Left forelimb (tissue), 1 donor: ENCODE measurements around the gene ROBO4.

Experiments
- DNase-seq: peaks from one replicate; pipeline ENCODE4 v3.0.0-alpha.2; 2018; ENCODE audit warnings: low spot score

Gene ROBO4

DNA sequence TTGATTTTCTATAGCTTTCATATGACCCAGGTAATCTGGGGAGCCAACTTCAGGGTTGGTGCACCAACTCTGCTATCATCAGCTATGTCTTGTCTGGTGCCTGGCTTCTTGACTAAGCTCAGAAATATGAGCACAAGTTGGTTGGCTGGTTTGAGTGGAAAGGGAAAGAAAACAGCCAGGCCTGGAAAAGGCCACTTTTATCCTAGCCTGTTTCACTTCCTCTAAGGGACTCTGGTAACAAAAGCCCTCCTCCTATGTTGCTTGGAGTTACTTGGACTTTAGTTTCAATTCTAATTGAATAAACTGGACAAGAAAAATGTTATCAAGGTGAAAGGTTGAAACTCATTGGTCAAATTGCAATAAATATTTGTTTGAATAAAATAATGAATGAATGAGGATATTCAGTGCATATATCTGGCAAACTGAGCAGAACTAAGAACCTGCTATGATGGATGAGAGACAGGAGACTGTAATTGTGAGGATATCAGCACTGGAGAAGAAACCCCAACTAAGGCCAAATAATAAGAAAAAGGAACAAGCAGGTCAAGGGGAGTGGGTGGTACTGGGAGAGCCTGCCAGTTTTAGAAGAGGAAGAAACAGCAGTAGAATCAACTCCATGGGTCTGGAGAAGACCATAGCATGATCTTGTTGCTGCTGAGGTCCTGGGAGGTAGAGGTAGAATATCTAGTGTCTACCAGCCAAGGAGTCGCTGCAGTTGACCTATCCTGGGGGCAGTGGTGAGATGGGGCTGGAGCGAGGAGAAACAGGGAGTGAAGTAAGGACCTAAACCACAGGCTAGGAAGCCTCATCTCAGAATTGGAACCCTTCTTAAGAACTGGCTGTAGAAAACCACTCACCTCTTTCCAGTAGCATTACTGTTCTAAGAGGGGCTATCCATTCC is 8.2 kb downstream of the ROBO4 start:
- peak; percentile 40 for DNase-seq

DNA sequence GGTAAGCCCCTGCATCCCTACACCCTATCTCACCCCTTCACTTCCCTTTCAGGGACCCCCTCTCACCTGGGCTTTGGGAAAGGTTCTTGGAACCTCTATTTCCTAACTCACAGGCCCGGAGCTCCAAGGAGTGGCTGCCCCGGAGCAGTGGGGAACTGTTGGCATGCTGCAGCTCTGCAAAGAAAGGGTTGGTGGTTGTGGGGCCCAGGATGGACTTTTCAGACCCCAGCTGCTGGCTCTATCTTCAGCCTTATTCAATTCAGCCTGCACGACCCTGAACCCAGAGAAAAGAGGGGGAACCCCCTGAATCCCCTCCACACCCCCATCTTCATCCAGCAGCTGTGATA is 10.0 kb downstream of the ROBO4 start:
- DNase-seq: peak; percentile 25

GRCh38 chr11:124886978-124887666 is 10.5 kb downstream of the ROBO4 start:
- peak; percentile 60 for DNase-seq

DNA sequence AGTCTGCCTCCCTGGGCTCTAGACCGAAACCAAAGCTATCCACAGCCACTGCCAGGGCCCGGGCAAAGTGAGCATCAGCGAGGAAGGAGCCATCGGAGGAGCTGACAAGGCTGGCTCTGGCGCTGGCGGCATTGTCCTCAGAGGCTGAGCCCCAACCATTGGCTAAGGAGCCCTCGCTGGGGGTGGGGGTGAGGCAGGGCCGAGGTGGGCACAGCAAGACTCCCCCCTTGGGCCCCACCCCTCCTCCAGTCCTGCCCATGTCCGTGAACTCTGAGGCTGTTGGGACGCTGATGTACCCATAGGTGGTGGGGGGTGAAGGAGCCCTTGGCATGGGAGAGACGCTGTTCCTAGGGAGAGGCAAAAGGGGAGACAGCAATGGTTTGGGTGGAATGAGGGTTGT is 11.2 kb downstream of the ROBO4 start:
- DNase-seq: peak; percentile 56

GRCh38 chr11:124884869-124885479 is 12.7 kb downstream of the ROBO4 start:
- peak; percentile 58 for DNase-seq

GRCh38 chr11:124884340-124884739 is 13.3 kb downstream of the ROBO4 start:
- peak; percentile 37 for DNase-seq

- DNase-seq: peak; percentile 36
Measured at GRCh38 chr11:124882339-124883071, 15.2 kb downstream of the ROBO4 start.

DNA sequence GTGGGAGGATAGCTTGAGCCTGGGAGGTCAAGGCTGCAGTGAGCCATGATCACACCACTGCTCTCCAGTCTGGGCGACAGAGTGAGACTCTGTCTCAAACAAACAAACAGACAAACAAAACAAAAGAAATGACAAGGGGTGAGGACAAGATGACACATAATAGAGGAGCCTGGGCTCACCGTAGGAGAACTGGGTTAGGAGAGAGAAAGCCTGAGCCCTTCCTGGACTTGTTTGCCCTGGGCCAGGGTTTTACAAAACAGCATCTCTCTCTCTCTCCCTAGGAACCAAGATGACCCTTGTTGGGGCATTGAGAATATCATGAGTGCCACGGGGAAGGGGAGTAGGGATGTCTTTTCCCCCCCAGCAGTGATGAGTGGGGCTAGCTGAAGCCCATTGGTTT is 16.7 kb downstream of the ROBO4 start:
- DNase-seq: no peak

DNA sequence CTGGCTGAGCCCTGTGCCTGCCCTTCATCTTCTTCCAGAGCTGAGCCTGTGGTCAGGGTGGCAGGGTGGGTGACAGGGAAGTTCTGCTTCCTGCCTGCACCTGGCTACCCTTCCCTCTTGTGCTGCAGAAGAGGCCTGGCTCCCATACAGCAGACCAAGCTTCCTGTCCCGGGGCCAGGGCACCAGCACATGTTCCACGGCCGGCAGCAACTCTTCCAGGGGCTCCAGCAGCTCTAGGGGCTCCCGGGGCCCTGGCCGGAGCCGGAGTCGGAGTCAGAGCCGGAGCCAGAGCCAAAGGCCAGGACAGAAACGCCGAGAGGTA is 17.4 kb downstream of the ROBO4 start:
- no peak for DNase-seq

DNA sequence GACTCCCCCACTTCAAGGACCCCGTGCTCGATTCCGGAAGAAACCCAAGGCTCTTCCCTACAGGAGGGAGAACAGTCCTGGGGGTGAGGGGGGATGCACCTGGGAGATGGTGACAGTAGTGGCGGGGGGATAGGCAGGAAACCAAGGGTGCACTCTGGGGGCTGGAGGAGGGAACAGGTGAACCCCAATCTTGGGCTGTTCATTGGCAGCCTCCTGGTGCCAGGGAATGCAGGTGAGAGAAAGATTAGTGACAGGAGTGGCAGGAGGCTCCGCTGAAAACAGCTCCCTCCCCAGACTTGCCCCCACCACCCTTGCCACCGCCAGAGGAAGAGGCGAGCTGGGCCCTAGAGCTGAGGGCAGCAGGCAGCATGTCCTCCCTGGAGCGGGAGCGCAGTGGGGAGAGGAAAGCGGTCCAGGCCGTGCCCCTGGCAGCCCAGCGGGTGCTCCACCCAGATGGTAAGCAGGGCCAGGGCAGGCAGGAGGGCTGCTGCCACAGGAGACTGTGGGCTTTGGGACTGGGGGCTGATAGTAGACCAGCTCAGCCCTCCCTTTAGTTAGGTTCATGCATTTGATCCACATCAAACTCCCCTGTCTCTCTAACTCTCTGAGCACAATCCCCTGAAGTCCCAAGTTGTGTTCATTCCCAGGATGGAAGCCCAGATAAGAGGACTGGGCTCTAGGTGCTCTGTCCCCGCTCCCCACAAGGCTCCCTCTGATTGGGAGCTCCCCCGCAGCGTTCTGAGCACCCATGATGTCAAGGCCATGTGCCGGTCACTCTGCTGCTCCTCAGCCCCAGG is 18.0 kb downstream of the ROBO4 start:
- peak; percentile 55 for DNase-seq

DNA sequence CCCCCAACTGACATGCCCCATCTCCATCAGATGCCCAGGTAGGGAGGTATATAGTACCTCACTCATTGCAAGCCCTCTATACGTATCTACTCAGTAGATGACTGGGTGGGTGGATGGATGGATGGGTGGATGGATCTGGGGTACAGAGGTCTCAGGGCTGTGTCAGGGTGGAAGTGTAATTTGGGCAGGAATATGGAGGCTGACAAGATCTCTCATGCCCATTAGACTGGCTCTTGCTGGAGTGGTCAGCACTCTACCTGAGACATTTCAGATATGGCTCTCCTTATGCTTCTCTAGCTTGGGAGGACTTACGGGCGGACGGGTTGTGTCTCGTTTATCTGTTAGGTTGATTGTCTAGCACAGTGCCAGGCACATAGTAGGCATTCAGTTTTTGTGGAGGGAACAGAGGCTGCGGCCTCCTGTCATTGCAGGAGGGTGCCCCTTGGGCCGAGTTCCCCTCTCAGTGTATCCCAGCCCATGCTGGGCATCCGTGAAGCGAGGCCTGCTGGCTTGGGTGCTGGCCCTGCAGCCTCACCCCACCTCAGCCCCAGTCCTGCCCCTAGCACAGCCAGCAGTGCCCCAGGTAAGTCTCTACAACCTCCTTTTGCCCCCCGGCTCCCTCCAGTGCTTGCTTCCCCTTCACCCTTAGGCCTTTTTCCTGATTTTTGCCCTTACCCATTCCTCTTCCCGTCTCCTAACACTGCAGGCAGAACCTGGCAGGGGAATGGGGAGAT is 18.7 kb downstream of the ROBO4 start:
- peak; percentile 42 for DNase-seq

DNA sequence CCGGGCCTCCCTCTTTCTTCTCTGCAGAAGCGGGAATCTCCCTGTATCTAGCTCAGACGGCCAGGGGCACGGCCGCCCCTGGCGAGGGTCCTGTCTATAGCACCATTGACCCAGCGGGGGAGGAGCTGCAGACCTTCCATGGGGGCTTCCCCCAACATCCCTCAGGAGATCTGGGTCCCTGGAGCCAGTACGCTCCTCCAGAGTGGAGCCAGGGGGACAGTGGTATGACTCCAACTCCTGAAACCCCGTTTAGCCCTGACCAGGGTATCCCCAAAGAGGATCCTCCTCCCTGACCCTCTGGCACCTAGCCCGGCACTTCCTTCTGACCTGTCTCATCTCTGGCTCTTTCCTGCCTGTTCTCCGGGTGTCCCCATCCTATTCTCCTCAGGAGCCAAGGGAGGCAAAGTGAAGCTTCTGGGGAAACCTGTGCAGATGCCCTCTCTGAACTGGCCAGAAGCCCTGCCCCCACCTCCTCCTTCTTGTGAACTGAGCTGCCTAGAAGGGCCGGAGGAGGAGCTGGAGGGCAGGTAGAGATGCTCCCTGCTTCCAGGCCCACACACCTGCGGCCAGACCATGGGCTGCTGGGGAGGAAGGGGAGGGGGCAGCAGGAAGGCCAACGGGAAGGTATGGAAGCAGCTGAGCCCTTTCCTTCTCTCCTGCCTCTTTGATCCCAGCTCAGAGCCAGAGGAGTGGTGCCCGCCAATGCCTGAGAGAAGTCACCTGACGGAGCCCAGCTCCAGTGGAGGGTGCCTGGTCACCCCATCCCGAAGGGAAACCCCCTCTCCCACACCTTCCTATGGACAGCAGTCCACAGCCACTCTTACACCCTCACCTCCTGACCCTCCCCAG is 19.5 kb downstream of the ROBO4 start:
- peak; percentile 63 for DNase-seq

- DNase-seq: no peak
Measured at GRCh38 chr11:124877631-124877909, 20.1 kb downstream of the ROBO4 start.

DNA sequence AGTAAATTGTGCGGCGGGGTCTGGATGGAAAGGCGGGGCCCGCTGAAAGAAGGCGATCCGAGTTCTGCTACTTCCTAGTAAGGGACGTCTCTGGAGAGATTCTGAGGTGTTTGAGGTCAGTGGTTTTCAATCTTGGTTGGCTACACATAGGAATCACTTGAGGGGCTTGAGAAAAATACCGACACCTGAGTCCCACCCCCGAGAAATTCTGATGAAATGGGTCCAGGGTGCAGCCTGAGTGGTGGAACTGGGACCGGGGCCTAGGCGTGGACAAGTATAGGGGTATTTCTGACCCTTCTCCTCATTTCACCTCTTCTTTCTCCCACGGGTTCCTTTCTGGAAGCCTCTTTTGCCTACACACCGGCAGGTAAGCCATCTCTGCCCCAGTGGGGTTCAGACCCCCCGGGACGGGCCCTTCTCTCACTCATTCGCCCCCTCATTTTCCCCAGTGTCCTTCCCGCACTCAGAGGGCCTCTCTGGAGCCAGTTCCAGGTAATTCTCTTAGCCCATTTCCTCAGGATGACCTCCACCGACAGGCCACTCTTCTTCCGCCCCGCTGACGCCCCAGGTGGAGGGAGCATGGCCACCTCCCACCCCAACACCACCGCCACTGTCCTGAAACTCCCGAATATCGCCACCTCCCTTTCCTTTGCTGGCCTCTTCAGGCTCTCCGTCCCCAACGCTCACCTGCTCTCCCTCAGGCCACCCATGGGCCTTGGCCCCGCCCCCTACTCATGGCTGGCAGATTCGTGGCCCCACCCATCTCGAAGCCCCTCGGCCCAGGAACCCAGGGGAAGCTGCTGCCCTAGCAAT is 20.6 kb downstream of the ROBO4 start:
- DNase-seq: no peak

GRCh38 chr11:124875943-124876817 is 21.5 kb downstream of the ROBO4 start:
- peak; percentile 95 for DNase-seq

GRCh38 chr11:124875401-124875800 is 22.3 kb downstream of the ROBO4 start:
- peak; percentile 63 for DNase-seq

GRCh38 chr11:124874571-124875255 is 23.0 kb downstream of the ROBO4 start:
- DNase-seq: peak; percentile 49

- peak; percentile 64 for DNase-seq
Measured at GRCh38 chr11:124873951-124874350, 23.7 kb downstream of the ROBO4 start.
